Spleen (tissue), 7 donors: ENCODE data around the gene ONECUT3.

Experiments
- POLR2A ChIP-seq, 3 donors: fragments of 450-650 bp; IDR thresholded peaks; one replicate each; pipeline ENCODE4 v1.5.1; 2017; ENCODE audit warnings: antibody characterized with exemption in 3 of 3, mild to moderate bottlenecking in 1 of 3
- POLR2AphosphoS5 ChIP-seq, 3 donors: sonication (generic); formaldehyde crosslinking; IDR thresholded peaks; one replicate each; pipeline ENCODE4 v1.5.1; 2017; ENCODE audit warnings: antibody characterized with exemption in 3 of 3
- TF ChIP-seq, protein P1 (sequence below), 11 experiments: fragments of 200-600 bp in 7 of 11; fragments of 450-650 bp in 4 of 11; sonication (generic) in 4 of 11; IDR thresholded peaks in 8 of 11; conservative IDR thresholded peaks in 3 of 11; 1 replicate in 7 of 11; 2 replicates in 4 of 11; pipeline versions ENCODE4 v1.4.0 to v1.8.0; 2016 to 2021; ENCODE audit warnings: antibody characterized with exemption in 11 of 11, inconsistent platforms in 4 of 11, mild to moderate bottlenecking in 1 of 11
- donor health status: DM: no; HTN: no; CAD: no; lungs with moderate emphysema.
- donor health status: DM: no; HTN: no; CAD: no.
- donor health status: DM: no; HTN: no; CAD: no.

DNA sequence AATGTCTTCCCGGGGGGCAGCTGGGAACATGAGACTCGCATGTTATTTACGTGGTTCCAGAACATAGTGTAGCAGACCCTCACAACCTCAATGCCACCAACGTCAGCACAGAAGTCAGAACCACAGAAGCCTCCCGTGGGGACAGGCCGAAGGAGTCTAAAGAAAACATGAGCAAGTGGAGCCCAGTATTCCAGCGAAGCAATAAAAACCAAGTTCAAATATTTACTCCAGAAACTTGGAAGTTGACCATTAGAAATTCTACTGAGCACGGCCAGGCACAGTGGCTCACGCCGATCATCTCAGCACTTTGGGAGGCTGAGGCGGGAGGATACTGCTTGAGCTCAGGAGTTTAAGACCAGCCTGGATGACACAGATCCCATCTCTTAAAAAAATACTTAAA, 76.7 kb downstream of the ONECUT3 start:
- TF ChIP-seq, protein P1, sequence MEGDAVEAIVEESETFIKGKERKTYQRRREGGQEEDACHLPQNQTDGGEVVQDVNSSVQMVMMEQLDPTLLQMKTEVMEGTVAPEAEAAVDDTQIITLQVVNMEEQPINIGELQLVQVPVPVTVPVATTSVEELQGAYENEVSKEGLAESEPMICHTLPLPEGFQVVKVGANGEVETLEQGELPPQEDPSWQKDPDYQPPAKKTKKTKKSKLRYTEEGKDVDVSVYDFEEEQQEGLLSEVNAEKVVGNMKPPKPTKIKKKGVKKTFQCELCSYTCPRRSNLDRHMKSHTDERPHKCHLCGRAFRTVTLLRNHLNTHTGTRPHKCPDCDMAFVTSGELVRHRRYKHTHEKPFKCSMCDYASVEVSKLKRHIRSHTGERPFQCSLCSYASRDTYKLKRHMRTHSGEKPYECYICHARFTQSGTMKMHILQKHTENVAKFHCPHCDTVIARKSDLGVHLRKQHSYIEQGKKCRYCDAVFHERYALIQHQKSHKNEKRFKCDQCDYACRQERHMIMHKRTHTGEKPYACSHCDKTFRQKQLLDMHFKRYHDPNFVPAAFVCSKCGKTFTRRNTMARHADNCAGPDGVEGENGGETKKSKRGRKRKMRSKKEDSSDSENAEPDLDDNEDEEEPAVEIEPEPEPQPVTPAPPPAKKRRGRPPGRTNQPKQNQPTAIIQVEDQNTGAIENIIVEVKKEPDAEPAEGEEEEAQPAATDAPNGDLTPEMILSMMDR (IDR thresholded peaks at IDR 0.05 in 8 of 11, conservative IDR thresholded peaks at IDR 0.05 in 3 of 11): no peak
- no peak for TF ChIP-seq POLR2A (IDR thresholded peaks at IDR 0.05)
- TF ChIP-seq POLR2AphosphoS5 (IDR thresholded peaks at IDR 0.05): no peak
